Keratinocyte (primary cell): ENCODE results near the gene GBGT1. TPM values are rescaled to one million over a fixed set of nuclear protein-coding genes. Genes with fewer than 3 reads are reported as not detected.

Experiments used
- DNase-seq: peaks from one replicate; pipeline ENCODE4 v3.0.0-alpha.2; 2011; ENCODE audit warnings: low read depth, missing footprints, low spot score
- FAIRE-seq: peaks from 2 replicates; lab custom pipeline; 2011; peaks lifted over from hg19 to GRCh38; lab: Jason Lieb, UNC
- H2AFZ ChIP-seq: 2 replicates; pipeline ENCODE4 v1.6.0; 2012; ENCODE audit warnings: low read length, control low read depth, inconsistent platforms; ENCODE audit not compliant: control insufficient read depth
- H3K27ac ChIP-seq: 2 replicates; pipeline ENCODE4 v1.5.1; 2011; ENCODE audit warnings: low read length; ENCODE audit not compliant: control insufficient read depth, insufficient read depth
- H3K27me3 ChIP-seq: 3 replicates; pipeline ENCODE4 v1.6.0; 2011; ENCODE audit warnings: low read length; ENCODE audit not compliant: control insufficient read depth, insufficient read depth; ENCODE audit errors: extremely low read depth
- H3K36me3 ChIP-seq, 2 experiments: 2 replicates in 1 of 2; 3 replicates in 1 of 2; pipeline ENCODE4 v1.5.1; 2011; ENCODE audit warnings: low read length in 2 of 2, mild to moderate bottlenecking in 1 of 2; ENCODE audit not compliant: control insufficient read depth in 2 of 2, insufficient read depth in 2 of 2; ENCODE audit errors: extremely low read depth in 1 of 2
- H3K4me1 ChIP-seq: 3 replicates; pipeline ENCODE4 v1.5.1; 2011; ENCODE audit warnings: low read length; ENCODE audit not compliant: control insufficient read depth, insufficient read depth; ENCODE audit errors: extremely low read depth
- H3K4me2 ChIP-seq: 3 replicates; pipeline ENCODE4 v1.6.0; 2011; ENCODE audit warnings: low read depth, low read length; ENCODE audit not compliant: control insufficient read depth, insufficient read depth; ENCODE audit errors: extremely low read depth
- H3K4me3 ChIP-seq, 3 experiments: fragments of 200-600 bp in 1 of 3; sonication (generic) in 1 of 3; 2 replicates in 2 of 3; 3 replicates in 1 of 3; pipeline ENCODE4 v1.5.1; 2011 to 2016; ENCODE audit warnings: low read length in 3 of 3, mild to moderate bottlenecking in 3 of 3, control low read depth in 2 of 3, inconsistent platforms in 1 of 3, low read depth in 1 of 3, mixed read lengths in 1 of 3, mixed run types in 1 of 3, moderate library complexity in 1 of 3; ENCODE audit not compliant: control insufficient read depth in 2 of 3, insufficient read depth in 2 of 3; ENCODE audit errors: extremely low read depth in 1 of 3
- H3K79me2 ChIP-seq: 2 replicates; pipeline ENCODE4 v1.6.0; 2012; ENCODE audit warnings: low read length; ENCODE audit not compliant: control insufficient read depth, insufficient read depth
- H3K9ac ChIP-seq: 3 replicates; pipeline ENCODE4 v1.6.0; 2011; ENCODE audit warnings: low read length; ENCODE audit not compliant: control insufficient read depth, insufficient read depth; ENCODE audit errors: extremely low read depth
- H3K9me1 ChIP-seq: 3 replicates; pipeline ENCODE4 v1.6.0; 2011; ENCODE audit warnings: low read length; ENCODE audit not compliant: control insufficient read depth, insufficient read depth; ENCODE audit errors: extremely low read depth
- H3K9me3 ChIP-seq: 2 replicates; pipeline ENCODE4 v1.5.1; 2012; ENCODE audit warnings: low read depth, low read length; ENCODE audit not compliant: control insufficient read depth
- H4K20me1 ChIP-seq: 3 replicates; pipeline ENCODE4 v1.6.0; 2011; ENCODE audit warnings: low read length; ENCODE audit not compliant: control insufficient read depth, insufficient read depth; ENCODE audit errors: extremely low read depth
- EZH2 ChIP-seq: IDR thresholded peaks from one replicate; pipeline ENCODE4 v1.6.1; 2012; ENCODE audit warnings: inconsistent platforms, mild to moderate bottlenecking, low read length, moderate library complexity
- dilution Hi-C: fragments of 300-500 bp; cut with MboI; formaldehyde crosslinking; loops from one replicate; pipeline ENCODE4 v1.7.0; 2020; ENCODE audit warnings: low sequenced_read_pairs; ENCODE audit not compliant: extremely low pct_ligation_motif_present
- polyA plus RNA-seq, 5 experiments: library from polyadenylated mRNA; depleted of rRNA in 3 of 5; stranded (reverse) in 3 of 5; stranded (forward) in 1 of 5; unstranded in 1 of 5; fragments of >200 nt; gene quantifications; 1 replicate in 1 of 5; 2 replicates in 3 of 5; 3 replicates in 1 of 5; pipeline versions ENCODE4 v1.2.1 to v1.2.3, GENCODE V29; 2011 to 2012; ENCODE audit warnings: missing spikeins in 2 of 5, low read depth in 1 of 5, low replicate concordance in 1 of 5
- TF ChIP-seq, protein P1 (sequence below), 3 experiments: IDR thresholded peaks in 1 of 3; conservative IDR thresholded peaks in 1 of 3; optimal IDR thresholded peaks in 1 of 3; 2 replicates in 2 of 3; 3 replicates in 1 of 3; pipeline versions ENCODE3 to v1.5.1; 2011; ENCODE audit warnings: low read length in 3 of 3, mild to moderate bottlenecking in 3 of 3, moderate library complexity in 2 of 3, control low read depth in 1 of 3, inconsistent platforms in 1 of 3; ENCODE audit not compliant: insufficient read depth in 2 of 3; ENCODE audit errors: extremely low read depth in 1 of 3

The GBGT1 gene
- polyA plus RNA-seq, 1 donor (not counting 4 experiments of a cell fraction or from before 2014, with no cell fraction given): 0.54 TPM

DNA sequence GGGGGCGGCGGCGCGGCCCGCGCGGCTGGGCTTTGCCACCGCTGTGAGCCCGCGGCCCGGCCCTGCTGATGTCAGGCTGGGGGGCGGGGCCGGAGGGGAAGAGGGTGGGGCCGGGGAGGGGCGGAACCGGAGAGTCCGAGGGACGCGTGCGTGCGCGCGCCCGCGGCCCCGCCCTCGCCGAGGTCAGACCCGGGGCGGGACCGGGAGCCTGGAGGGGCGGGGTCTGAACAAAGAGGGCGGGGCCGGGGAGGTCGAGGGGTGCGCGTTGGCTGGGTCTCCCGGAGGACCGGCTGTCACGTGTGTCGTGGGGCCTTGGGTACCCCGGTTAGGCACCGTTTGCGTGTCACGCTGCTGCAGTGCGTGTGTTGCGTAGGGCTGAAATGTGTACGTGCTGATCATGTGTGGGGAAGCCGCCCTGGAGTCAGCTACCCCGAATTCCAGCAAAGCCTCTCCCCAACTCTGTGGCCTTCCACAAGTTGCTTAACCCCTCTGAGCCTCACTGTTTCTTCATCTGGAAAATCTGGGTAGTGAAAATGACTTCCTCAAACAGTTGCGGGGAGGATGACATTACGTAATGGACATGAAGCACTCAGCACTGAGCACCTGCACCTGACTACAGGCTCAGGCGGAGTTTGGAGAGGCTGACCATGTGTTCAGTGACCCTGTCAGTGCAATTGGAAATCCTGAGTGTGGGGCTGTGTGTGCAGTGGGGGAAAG is 42.4 kb downstream of the GBGT1 start, which contains the start of gene RALGDS:
RALGDS (minus strand) TSS at position 43 of the 717 bp plus-strand sequence. CDS start 86 bp downstream, outside the sequence.
- H3K4me2 ChIP-seq: peak within 1 kb of the TSS; percentile 86
- dilution Hi-C loops: no loop called here
- peaks cover 14% of the 10 kb centered on the region for H4K20me1 ChIP-seq
- DNase-seq (no peak), FAIRE-seq (no peak)
- H3K27me3 ChIP-seq: no peaks in the 10 kb centered on the region
- H3K4me3 ChIP-seq: peak within 1 kb of the TSS; percentile 57 to 71 (median 67)
- no peak for TF ChIP-seq EZH2
- TF ChIP-seq, protein P1, sequence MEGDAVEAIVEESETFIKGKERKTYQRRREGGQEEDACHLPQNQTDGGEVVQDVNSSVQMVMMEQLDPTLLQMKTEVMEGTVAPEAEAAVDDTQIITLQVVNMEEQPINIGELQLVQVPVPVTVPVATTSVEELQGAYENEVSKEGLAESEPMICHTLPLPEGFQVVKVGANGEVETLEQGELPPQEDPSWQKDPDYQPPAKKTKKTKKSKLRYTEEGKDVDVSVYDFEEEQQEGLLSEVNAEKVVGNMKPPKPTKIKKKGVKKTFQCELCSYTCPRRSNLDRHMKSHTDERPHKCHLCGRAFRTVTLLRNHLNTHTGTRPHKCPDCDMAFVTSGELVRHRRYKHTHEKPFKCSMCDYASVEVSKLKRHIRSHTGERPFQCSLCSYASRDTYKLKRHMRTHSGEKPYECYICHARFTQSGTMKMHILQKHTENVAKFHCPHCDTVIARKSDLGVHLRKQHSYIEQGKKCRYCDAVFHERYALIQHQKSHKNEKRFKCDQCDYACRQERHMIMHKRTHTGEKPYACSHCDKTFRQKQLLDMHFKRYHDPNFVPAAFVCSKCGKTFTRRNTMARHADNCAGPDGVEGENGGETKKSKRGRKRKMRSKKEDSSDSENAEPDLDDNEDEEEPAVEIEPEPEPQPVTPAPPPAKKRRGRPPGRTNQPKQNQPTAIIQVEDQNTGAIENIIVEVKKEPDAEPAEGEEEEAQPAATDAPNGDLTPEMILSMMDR (optimal IDR thresholded peaks at IDR 0.05 in 1 of 3, IDR thresholded peaks at IDR 0.05 in 1 of 3, conservative IDR thresholded peaks at IDR 0.05 in 1 of 3; ENCODE audit: extremely low read depth in 1 of 3, insufficient read depth in 2 of 3, low read length in 3 of 3): no peak
- H3K36me3 ChIP-seq: peaks cover 0 to 2% of the 10 kb centered on the region in 2 experiments
- no peaks in the 10 kb centered on the region for H3K9me3 ChIP-seq
- H3K9ac ChIP-seq: peak within 1 kb of the TSS; percentile 80
- peaks cover 17% of the 10 kb centered on the region for H3K4me1 ChIP-seq
- H3K27ac ChIP-seq: peak within 1 kb of the TSS; percentile 51
- peak within 1 kb of the TSS; percentile 30 for H2AFZ ChIP-seq
- no peaks in the 10 kb centered on the region for H3K9me1 ChIP-seq
- H3K79me2 ChIP-seq: peaks cover 4% of the 10 kb centered on the region

DNA sequence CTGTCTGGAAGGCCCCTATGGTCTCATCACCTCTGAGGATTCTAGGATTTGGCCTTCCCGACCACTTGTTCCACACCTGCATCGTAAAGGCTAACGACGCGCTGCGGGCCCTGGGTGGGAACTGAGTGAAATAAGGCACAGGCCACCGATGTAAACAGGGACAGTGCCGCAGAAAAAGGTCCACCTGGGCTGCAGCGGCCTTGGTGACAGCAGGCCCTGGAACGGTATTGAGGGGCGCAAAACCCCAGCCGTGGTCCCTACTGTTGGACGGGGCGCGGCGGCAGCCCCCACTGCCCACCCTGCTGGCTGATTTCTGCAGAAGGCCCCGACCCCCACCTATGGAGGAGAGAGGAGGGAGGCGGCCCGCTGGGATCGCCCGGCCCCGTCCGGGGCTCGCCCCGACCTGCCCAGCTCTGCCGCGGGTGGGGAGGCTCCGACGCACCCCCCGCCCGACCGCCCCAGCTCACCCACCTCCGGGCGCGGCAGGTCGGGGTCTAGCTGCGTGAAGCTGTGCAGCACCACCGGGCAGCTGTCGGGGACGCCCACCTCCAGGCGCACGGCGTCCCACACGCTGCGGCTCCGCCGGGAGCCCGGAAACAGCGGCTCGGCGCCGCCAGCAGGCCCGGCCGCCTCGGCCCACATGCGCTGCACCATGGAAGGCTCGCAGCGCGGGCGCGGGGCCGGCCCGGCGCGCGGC is 43.1 kb downstream of the GBGT1 start:
- Histone ChIP-seq H3K4me2 (peak overlapping the region; percentile 86), H3K4me1 (peaks cover 17% of the 10 kb centered on the region), H3K9ac (peak overlapping the region; percentile 80), H3K9me1 (no peaks in the 10 kb centered on the region), H3K27ac (peak overlapping the region; percentile 51), H3K9me3 (no peaks in the 10 kb centered on the region), H4K20me1 (peaks cover 16% of the 10 kb centered on the region), H3K27me3 (no peaks in the 10 kb centered on the region), H3K4me3 (peak overlapping the region; percentile 57 to 71 (median 67)), H2AFZ (no peak overlapping the region), H3K79me2 (peaks cover 4% of the 10 kb centered on the region), H3K36me3 (peaks cover 0 to 2% of the 10 kb centered on the region in 2 experiments)
- TF ChIP-seq EZH2: no peak
- TF ChIP-seq, protein P1 (optimal IDR thresholded peaks at IDR 0.05 in 1 of 3, IDR thresholded peaks at IDR 0.05 in 1 of 3, conservative IDR thresholded peaks at IDR 0.05 in 1 of 3; ENCODE audit: extremely low read depth in 1 of 3, insufficient read depth in 2 of 3, low read length in 3 of 3): no peak
- FAIRE-seq: no peak
- dilution Hi-C loops: no loop called here
- DNase-seq: no peak
